ENCODE data around the gene KIAA1958.
"Not testable (repeated sequence)": the region's sequence is repeated elsewhere in the genome, so short reads cannot be mapped to it uniquely, and the experiment has no call there.

KIAA1958 gene

GRCh38 chr9:112664531-112664930 lies 177.9 kb downstream of the KIAA1958 start:
- no peak for DNase-seq (ENCODE audit: low spot score)

DNA sequence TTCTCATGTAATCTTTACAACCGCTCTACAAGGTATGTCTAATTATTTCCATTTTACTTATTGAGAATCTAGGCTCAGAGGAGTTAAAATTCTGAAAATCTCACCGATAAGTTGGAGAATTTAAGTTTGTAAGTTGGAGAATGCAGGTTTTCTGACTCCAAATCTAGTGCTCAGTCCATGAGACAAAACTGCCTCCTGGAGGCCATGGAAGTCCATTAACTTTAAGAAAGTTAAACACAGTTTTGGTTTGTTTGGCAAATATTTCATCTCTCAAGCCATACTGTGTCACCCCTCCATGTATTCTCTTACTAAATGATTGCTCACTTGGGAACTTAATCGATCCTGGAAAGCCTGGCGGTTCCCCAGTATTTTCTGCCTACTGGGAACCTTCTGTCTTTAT lies 178.7 kb downstream of the KIAA1958 start:
- no peak for DNase-seq (ENCODE audit: low spot score)

- DNase-seq (ENCODE audit: low spot score) = no peak
Observed at GRCh38 chr9:112669326-112669725, 182.7 kb downstream of the KIAA1958 start.

DNA sequence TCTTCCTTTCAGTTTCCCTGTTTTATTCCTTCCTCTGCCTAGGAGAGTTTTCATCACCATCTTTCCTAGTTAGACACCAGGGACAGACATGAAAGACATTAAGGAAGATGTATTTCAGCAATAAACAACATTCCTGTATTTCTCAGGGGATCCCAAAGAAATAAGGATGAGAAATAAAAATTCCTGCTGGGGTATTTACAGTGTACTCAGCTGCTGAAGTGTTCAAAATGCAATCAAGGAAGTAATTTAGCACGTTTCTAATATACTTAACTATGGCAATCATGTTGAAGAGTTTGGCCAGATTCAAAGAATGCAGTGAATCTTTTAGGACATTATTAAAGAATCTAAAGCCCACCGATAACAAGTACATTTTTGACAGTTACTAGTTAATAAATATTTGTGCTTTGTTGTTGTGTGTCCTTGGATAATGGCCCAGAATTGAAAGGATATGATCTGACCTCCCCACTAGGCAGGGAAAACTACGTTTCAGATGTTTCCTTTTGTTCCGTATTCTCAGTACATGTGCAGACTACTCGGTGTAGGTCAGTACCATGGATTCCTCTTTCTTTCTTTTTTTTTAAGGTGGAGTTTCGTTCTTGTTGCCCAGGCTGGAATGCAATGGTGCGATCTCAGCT lies 184.5 kb downstream of the KIAA1958 start:
- DNase-seq (ENCODE audit: low spot score) = no peak

GRCh38 chr9:112673221-112673620 lies 186.6 kb downstream of the KIAA1958 start:
- DNase-seq (ENCODE audit: low spot score) = not testable (repeated sequence)

DNA sequence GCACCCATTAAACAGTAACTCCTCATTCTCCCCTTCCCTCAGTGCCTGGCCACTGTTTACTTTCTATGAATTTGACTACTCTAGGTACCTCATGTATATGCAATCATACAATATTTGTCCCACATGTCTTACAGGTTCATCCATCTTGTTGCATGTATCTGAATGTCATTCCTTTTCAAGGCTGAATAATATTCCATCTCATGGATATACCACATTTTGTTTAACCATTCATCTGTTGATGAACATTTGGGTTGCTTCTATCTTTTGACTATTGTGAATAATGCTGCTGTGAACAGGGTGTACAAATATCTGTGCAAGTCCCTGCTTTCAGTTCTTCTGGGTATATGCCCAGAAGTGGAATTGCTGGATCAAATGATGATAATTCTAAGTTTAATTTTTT lies 190.4 kb downstream of the KIAA1958 start:
- no peak for DNase-seq (ENCODE audit: low spot score)

GRCh38 chr9:112680731-112681402 lies 194.2 kb downstream of the KIAA1958 start:
- DNase-seq (ENCODE audit: low spot score) = no peak

DNA sequence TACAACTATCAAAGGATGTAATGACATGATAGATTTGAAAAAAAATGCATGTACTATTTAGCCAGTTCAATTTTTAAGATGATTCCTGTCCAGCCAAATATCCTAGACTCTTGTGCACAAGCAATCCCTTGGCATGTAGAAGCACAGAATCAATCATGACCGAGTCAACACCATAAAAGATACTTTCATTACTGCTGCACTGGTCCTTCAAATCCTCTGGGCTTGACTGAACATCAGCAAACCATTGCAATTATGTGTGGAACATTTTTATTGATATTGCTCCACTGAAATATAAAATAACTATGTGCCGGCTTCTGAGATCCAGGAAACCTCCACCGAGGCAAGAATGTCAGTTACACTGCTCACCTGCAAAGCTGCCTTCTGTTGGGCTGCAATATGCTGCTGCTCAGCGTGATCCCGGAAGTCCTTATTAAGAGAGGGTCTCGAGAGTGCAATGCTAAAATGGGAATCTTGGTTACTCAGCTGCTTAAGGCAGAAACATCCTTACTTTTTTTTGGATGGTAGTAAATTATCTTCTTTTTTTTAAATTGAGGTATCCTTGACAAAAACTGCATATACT lies 202.6 kb downstream of the KIAA1958 start:
- no peak for DNase-seq (ENCODE audit: low spot score)

GRCh38 chr9:112694706-112695555 lies 208.3 kb downstream of the KIAA1958 start:
- no peak for DNase-seq (ENCODE audit: low spot score)

DNA sequence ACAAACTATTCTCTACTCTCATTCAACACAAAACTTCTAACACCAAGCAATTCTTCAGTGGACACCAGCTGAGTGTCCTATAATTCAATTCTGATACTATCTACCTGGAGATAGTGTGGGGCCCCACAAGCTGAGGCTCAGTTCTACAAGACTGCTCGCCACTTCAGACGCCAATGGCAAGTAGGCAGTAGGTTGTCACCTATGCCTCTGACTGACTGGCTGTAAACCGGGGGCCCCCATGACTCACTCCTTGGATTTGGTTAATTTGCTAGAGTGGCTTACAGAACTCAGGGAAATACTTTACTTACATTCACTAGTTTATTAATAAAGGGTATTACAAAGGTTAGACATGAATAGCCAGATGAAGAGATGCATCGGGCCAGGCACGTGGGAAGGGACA lies 209.8 kb downstream of the KIAA1958 start:
- no peak for DNase-seq (ENCODE audit: low spot score)

- no peak for DNase-seq (ENCODE audit: low spot score)
Observed at GRCh38 chr9:112699230-112699629, 212.6 kb downstream of the KIAA1958 start.

GRCh38 chr9:112700085-112700484 lies 213.5 kb downstream of the KIAA1958 start:
- no peak for DNase-seq (ENCODE audit: low spot score)

- DNase-seq (ENCODE audit: low spot score) = no peak
Observed at GRCh38 chr9:112703304-112703703, 216.7 kb downstream of the KIAA1958 start.

DNA sequence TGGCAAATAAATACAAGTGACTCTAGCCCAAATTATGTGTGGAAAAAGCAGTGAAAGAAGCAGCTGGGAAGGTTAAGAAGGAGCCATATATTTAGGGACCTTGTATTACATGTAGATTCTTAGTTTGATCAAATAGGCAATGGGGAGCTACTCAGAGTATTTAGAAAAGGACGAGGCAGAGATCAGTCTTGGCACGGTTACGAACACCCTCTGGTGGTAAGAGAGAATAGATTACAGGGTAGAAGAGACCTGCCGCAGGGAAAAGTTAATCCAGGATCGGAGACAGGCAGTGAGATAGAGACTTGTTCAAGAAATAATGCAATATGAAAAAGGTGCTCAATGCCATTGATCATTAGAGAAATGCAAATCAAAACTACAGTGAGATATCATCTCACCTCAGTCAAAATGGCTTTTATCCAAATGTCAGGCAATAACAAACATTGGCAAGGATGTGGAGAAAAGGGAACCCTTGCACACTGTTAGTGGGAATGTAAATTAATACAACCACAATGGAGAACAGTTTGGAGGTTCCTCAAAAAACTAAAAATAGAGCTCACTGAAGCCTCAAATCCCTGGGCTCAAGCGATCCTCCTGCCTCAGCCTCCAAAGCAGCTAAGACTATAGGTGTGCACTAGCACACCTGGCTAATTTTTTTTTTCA lies 219.3 kb downstream of the KIAA1958 start:
- DNase-seq (ENCODE audit: low spot score) = no peak

- no peak for DNase-seq (ENCODE audit: low spot score)
Observed at GRCh38 chr9:112711050-112711689, 224.5 kb downstream of the KIAA1958 start.

DNA sequence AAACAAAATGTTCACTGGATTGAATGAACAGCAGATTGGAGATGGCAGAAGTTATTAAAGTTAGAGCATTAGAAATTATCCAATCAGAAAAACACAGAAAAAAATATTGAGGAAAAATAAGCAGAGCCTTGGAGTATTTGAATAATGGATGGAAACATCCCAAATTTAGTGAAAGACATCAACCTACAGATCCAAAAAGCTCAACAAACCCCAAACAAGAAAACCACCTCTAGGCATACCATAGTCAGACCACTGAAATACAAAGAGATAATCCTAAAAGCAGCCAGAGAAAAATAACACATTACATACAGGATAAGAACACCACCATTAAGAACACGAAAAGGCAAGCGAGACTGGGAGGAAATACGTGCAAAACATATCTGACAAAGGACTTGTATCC lies 226.1 kb downstream of the KIAA1958 start:
- DNase-seq (ENCODE audit: low spot score) = no peak

GRCh38 chr9:112717661-112718331 lies 231.2 kb downstream of the KIAA1958 start, which contains the start of gene INIP:
Gene INIP, minus strand, starts transcription at chr9:112718117. Its CDS starts 1,632 bp downstream, at chr9:112716485.
- peak; percentile 86 for DNase-seq (ENCODE audit: low spot score)
